Peyer's patch (tissue), 4 donors: ENCODE data around the gene MEIS1. TPM values are rescaled to one million over a fixed set of nuclear protein-coding genes. Genes with fewer than 3 reads are reported as not detected.

Experiments
- DNase-seq, 3 donors: peaks; one replicate each; pipeline ENCODE4 v3.0.0-alpha.2; 2017 to 2019
- H3K27ac ChIP-seq, 4 donors: fragments of 200-600 bp; sonication (generic); one replicate each; pipeline ENCODE4 v1.5.1; 2016 to 2019
- H3K27me3 ChIP-seq, 2 donors: fragments of 200-600 bp; sonication (generic); one replicate each; pipeline ENCODE4 v1.5.1; 2019
- H3K36me3 ChIP-seq, 3 donors: fragments of 200-600 bp; sonication (generic); one replicate each; pipeline ENCODE4 v1.5.1; 2016 to 2019
- H3K4me1 ChIP-seq, 4 donors: fragments of 200-600 bp; sonication (generic); one replicate each; pipeline ENCODE4 v1.5.1; 2016 to 2019
- H3K4me3 ChIP-seq, 4 donors: fragments of 200-600 bp; sonication (generic); 1 replicate in 3 of 4; 2 replicates in 1 of 4; pipeline ENCODE4 v1.5.1; 2016 to 2019; ENCODE audit warnings: mild to moderate bottlenecking in 1 of 4
- H3K9me3 ChIP-seq, 4 donors: fragments of 200-600 bp; sonication (generic); one replicate each; pipeline ENCODE4 v1.5.1; 2016 to 2019; ENCODE audit warnings: mild to moderate bottlenecking in 1 of 4
- POLR2A ChIP-seq, 2 donors: fragments of 450-650 bp; IDR thresholded peaks; one replicate each; pipeline ENCODE4 v1.5.1; 2017; ENCODE audit warnings: antibody characterized with exemption in 2 of 2, mild to moderate bottlenecking in 2 of 2, moderate library complexity in 2 of 2
- total RNA-seq, 4 donors: library from RNA; depleted of rRNA; stranded (reverse); fragments of >200 nt; gene quantifications; one replicate each; pipeline ENCODE4 v1.1.0, GENCODE V29; 2016
- TF ChIP-seq, protein P1 (sequence below), 6 experiments: fragments of 450-650 bp in 4 of 6; fragments of 200-600 bp in 2 of 6; sonication (generic) in 1 of 6; IDR thresholded peaks; one replicate each; pipeline ENCODE4 v1.5.1; 2017 to 2019; ENCODE audit warnings: antibody characterized with exemption in 6 of 6, mild to moderate bottlenecking in 3 of 6, moderate library complexity in 1 of 6

Gene MEIS1
- total RNA-seq, 4 donors from 2014 or later: 7.2 to 64.4 (median 16.3) TPM

DNA sequence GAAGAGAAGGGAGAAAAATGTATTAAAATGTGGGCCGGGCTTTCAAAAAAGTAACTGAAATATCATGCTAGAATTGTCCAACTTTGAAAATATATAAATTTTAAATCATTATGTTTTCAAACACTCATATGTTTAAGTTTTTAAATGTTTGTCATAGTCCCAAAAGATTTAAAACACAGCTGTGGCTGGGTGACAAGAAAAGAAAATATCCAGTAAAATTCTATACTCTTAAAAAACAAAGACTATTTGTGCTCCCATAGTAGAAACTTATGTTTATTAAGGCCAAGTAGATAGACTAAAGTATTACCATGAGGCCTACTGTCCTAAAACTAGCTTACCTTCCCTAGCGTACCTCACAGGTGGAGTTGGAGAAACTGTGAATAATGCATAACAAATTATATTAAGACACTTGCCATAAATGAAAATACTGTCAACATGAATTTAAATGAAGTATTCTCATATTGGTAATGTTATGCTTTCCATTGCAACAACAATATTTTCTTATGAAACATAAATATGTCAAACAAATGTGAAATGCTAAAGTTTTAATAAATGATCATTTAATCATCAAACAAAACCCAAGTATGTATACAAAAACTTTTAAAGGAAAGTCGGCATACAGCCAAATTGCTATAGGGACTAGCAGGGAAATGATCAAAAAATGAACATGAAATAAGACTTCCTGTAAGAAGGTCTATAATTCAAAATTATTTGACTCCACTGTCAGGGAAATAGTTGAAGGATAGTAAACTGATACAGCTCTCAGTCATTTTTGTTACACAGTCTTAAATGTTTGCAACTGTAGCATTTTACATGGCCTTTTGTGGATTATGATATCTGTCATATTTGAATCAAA is 13.4 kb downstream of the MEIS1 start:
- TF ChIP-seq, protein P1, sequence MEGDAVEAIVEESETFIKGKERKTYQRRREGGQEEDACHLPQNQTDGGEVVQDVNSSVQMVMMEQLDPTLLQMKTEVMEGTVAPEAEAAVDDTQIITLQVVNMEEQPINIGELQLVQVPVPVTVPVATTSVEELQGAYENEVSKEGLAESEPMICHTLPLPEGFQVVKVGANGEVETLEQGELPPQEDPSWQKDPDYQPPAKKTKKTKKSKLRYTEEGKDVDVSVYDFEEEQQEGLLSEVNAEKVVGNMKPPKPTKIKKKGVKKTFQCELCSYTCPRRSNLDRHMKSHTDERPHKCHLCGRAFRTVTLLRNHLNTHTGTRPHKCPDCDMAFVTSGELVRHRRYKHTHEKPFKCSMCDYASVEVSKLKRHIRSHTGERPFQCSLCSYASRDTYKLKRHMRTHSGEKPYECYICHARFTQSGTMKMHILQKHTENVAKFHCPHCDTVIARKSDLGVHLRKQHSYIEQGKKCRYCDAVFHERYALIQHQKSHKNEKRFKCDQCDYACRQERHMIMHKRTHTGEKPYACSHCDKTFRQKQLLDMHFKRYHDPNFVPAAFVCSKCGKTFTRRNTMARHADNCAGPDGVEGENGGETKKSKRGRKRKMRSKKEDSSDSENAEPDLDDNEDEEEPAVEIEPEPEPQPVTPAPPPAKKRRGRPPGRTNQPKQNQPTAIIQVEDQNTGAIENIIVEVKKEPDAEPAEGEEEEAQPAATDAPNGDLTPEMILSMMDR (IDR thresholded peaks at IDR 0.05): no peak
- TF ChIP-seq POLR2A (IDR thresholded peaks at IDR 0.05): no peak
- Histone ChIP-seq H3K36me3 (no peaks in the 10 kb centered on the region), H3K9me3 (no peaks in the 10 kb centered on the region), H3K27ac (peak overlapping the region in 1 of 4 donors; percentile 94), H3K27me3 (no peaks in the 10 kb centered on the region), H3K4me3 (no peak overlapping the region), H3K4me1 (no peaks in the 10 kb centered on the region)
- DNase-seq: no peak

DNA sequence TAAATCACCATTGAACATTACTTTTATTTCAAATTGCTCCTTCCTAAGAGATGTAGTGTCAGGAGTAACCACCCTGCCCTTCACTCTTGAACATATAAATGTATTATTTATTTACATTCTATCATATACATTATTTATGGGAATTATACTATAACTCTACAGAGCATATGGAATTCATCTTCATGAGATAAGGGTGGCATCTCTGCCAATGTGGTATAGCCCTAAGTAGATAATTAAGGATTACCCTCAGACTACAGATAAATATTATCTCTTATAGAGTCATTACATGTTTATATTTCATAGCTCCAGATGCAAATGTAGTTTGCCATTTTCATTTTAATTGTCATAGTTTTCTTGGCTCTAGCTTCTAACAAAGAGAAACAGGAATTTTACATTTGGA is 17.3 kb downstream of the MEIS1 start:
- no peak overlapping the region for H3K27ac ChIP-seq
- H3K36me3 ChIP-seq: no peaks in the 10 kb centered on the region
- no peaks in the 10 kb centered on the region for H3K4me1 ChIP-seq
- H3K4me3 ChIP-seq: no peak overlapping the region
- TF ChIP-seq, protein P1 (IDR thresholded peaks at IDR 0.05): no peak
- no peak for TF ChIP-seq POLR2A (IDR thresholded peaks at IDR 0.05)
- no peaks in the 10 kb centered on the region for H3K9me3 ChIP-seq
- no peak for DNase-seq
- no peaks in the 10 kb centered on the region for H3K27me3 ChIP-seq

DNA sequence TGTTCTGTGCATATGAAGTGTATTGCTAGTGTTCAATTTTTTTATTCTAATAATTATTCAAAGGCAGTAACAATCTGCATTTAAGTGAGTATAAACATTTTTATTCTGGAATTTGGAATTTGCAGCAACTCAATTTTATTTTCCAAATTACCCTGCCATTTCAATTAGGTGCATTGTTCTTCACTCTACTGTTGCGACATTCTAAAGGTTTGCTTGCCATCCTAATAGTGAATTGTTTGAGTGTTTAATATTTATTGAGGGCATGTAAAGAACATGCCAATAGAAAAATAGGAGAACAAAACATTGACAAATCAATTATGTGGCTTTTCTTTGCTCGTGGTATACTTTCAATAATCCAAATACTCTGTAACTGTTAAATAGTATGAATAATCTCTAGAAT is 18.0 kb downstream of the MEIS1 start:
- no peak for DNase-seq
- Histone ChIP-seq H3K36me3 (no peaks in the 10 kb centered on the region), H3K27ac (no peak overlapping the region), H3K27me3 (no peaks in the 10 kb centered on the region), H3K9me3 (no peaks in the 10 kb centered on the region), H3K4me3 (no peak overlapping the region), H3K4me1 (no peaks in the 10 kb centered on the region)
- TF ChIP-seq, protein P1 (IDR thresholded peaks at IDR 0.05): no peak
- TF ChIP-seq POLR2A (IDR thresholded peaks at IDR 0.05): no peak

DNA sequence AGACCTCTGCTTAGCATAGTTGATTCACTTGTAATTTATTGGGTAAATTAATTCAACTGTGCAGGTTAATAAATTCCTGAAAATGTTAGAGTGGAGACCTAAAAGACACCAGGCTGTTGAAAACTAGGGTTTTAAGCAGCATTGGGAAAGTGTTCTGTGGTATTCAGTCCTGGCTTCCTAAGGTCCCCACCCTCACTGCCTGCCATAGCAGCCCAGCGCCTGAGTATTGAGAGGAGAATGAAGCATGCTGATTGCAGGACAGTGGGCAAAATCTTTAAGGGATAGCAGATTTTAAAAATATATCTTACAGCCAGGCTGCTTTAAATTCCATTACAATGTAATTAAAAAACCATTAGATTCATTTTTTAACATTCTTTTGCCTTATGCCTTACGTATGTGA is 20.6 kb downstream of the MEIS1 start:
- Histone ChIP-seq H3K36me3 (no peaks in the 10 kb centered on the region), H3K27me3 (no peaks in the 10 kb centered on the region), H3K9me3 (no peaks in the 10 kb centered on the region), H3K4me3 (no peak overlapping the region), H3K27ac (no peak overlapping the region), H3K4me1 (no peaks in the 10 kb centered on the region)
- TF ChIP-seq POLR2A (IDR thresholded peaks at IDR 0.05): no peak
- TF ChIP-seq, protein P1 (IDR thresholded peaks at IDR 0.05): no peak
- DNase-seq: no peak

DNA sequence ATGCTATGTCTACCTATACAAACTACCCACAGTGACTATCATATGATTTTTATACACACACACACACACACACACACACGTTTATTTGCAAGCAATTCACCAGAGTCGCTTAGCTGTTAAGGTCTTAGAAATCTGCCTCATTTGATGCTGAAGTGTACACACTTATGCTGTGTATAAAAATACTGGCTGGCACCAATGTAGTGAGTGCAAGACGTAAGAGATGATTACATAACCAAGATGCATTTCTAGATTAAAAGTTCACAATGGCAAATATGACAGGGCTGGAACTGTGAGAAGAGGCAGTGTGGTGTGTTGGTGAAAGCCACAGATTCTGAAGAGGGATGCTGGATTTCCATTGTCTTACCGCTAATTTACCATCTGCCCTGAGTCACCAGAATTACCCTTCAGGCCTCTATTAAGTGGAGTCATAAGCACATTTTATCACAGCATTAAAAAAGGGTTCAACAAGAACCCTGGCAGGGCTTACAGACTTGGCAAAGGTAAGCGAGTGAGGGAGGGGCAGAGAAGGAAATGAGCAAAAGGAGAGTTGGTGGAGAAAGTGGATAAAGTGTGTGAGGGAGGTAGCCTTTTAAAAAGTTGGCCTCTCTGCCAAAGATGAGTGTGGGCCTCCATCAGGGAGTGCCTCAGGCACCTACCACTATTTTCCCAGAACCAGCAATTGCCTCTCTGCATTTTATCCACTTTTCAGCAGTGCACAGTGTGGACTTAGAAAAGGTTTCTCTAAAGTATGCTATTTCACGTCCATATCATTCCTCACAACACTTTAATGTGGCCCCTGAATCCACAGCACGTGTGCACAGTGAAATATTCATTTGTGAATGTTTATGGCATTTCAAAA is 21.5 kb downstream of the MEIS1 start:
- Histone ChIP-seq H3K4me1 (no peaks in the 10 kb centered on the region), H3K4me3 (no peak overlapping the region), H3K27ac (no peak overlapping the region), H3K9me3 (no peaks in the 10 kb centered on the region), H3K36me3 (no peaks in the 10 kb centered on the region), H3K27me3 (no peaks in the 10 kb centered on the region)
- no peak for TF ChIP-seq POLR2A (IDR thresholded peaks at IDR 0.05)
- TF ChIP-seq, protein P1 (IDR thresholded peaks at IDR 0.05): no peak
- no peak for DNase-seq
